Measurements from ENCODE around the gene TBC1D8.

Gene TBC1D8

GRCh38 chr2:100960688-100961087 lies 190.5 kb downstream of the TBC1D8 start:
- FAIRE-seq (no peak), DNase-seq (ENCODE audit: insufficient read length) (no peak)
- no peak for TF ChIP-seq POLR2AphosphoS5 (IDR thresholded peaks at IDR 0.05; ENCODE audit: low read depth, low read length)
- TF ChIP-seq POLR2A (IDR thresholded peaks at IDR 0.05; ENCODE audit: low read depth, low read length) = no peak
- no peak for TF ChIP-seq TAF1 (IDR thresholded peaks at IDR 0.05; ENCODE audit: borderline replicate concordance, low read depth, low read length)

DNA sequence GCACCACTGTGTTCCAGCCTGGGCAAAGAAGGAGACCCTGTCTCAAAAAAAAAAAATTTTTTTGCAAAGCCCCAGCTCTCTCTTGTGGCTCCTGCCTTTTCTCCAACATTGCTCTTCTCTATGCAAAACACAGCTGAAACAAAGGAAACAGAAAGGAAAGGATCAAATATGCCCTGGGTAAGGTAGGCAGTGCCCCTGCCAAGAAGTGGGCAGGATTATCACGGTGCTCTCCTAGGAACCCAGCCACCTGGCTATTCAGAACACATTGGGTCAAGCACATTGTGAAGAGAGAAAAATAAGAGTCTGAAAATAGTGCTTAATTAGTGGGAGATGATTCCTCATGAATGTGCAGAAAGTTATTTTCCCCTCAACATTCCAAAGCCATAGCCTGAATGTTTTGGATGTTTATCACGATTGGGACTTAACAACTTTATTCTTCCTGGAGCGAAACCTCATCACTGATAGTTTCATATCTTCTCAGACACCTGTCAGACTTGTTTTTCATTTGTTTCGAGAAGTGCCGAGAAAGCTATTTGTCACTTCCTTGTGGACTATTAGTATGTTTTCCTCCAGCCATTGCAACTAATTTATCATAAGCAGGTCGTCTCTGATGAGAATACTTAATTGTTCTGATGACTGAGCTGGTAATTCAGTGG lies 191.8 kb downstream of the TBC1D8 start:
- FAIRE-seq (no peak), DNase-seq (ENCODE audit: insufficient read length) (no peak)

GRCh38 chr2:100957996-100958653 lies 193.1 kb downstream of the TBC1D8 start:
- DNase-seq (ENCODE audit: insufficient read length) (no peak), FAIRE-seq (no peak)

More for the DNA sequence above, 191.8 kb downstream of the TBC1D8 start:
- no peak for TF ChIP-seq POLR2AphosphoS5 (IDR thresholded peaks at IDR 0.05; ENCODE audit: low read depth, low read length)
- no peak for TF ChIP-seq POLR2A (IDR thresholded peaks at IDR 0.05; ENCODE audit: low read depth, low read length)
- TF ChIP-seq TAF1 (IDR thresholded peaks at IDR 0.05; ENCODE audit: borderline replicate concordance, low read depth, low read length) = no peak

More at GRCh38 chr2:100957996-100958653, 193.1 kb downstream of the TBC1D8 start:
- no peak for TF ChIP-seq TAF1 (IDR thresholded peaks at IDR 0.05; ENCODE audit: borderline replicate concordance, low read depth, low read length)
